Stimulated activated CD8-positive, alpha-beta memory T cell treated with anti-CD3 and anti-CD28 coated beads, Interleukin-4, amount 100 ng/mL, for 4 hours (primary cell): ENCODE measurements around the gene MFAP2.
"Not testable (repeated sequence)": the region's sequence is repeated elsewhere in the genome, so short reads cannot be mapped to it uniquely, and the experiment has no call there.

Source experiments
- DNase-seq, 2 donors: peaks; one replicate each; pipeline ENCODE4 v3.0.0-alpha.2; 2020; ENCODE audit warnings: low read depth in 2 of 2, low spot score in 1 of 2

Gene MFAP2

GRCh38 chr1:16964169-16964568, 16.3 kb downstream of the MFAP2 start:
- not testable (repeated sequence) for DNase-seq

- DNase-seq, result no peak
Measured at GRCh38 chr1:16961297-16962133, 18.9 kb downstream of the MFAP2 start.

GRCh38 chr1:16960560-16961296, 19.7 kb downstream of the MFAP2 start:
- DNase-seq, result peak; percentile 31 to 43

GRCh38 chr1:16958475-16958874, 21.9 kb downstream of the MFAP2 start:
- no peak for DNase-seq

- DNase-seq, result no peak
Measured at GRCh38 chr1:16957731-16958130, 22.7 kb downstream of the MFAP2 start.

GRCh38 chr1:16956775-16957174, 23.6 kb downstream of the MFAP2 start:
- DNase-seq, result no peak

GRCh38 chr1:16955186-16955585, 25.2 kb downstream of the MFAP2 start:
- no peak for DNase-seq

- DNase-seq, result no peak
Measured at GRCh38 chr1:16954579-16954978, 25.8 kb downstream of the MFAP2 start.

GRCh38 chr1:16952376-16952775, 28.0 kb downstream of the MFAP2 start:
- not testable (repeated sequence) for DNase-seq

- not testable (repeated sequence) for DNase-seq
Measured at GRCh38 chr1:16949026-16949425, 31.4 kb downstream of the MFAP2 start.

- DNase-seq, result not testable (repeated sequence)
Measured at GRCh38 chr1:16948282-16948891, 32.0 kb downstream of the MFAP2 start.

GRCh38 chr1:16946646-16947045, 33.8 kb downstream of the MFAP2 start:
- no peak for DNase-seq

GRCh38 chr1:16946185-16946584, 34.2 kb downstream of the MFAP2 start:
- not testable (repeated sequence) for DNase-seq

- DNase-seq, result not testable (repeated sequence)
Measured at GRCh38 chr1:16945512-16945911, 34.9 kb downstream of the MFAP2 start.

- no peak for DNase-seq
Measured at GRCh38 chr1:16944038-16944437, 36.4 kb downstream of the MFAP2 start.

- DNase-seq, result not testable (repeated sequence)
Measured at GRCh38 chr1:16939386-16940180, 40.8 kb downstream of the MFAP2 start.

- no peak for DNase-seq
Measured at GRCh38 chr1:16938351-16939321, 41.8 kb downstream of the MFAP2 start.

- DNase-seq, result not testable (repeated sequence)
Measured at GRCh38 chr1:16936580-16936979, 43.8 kb downstream of the MFAP2 start.

GRCh38 chr1:16933945-16934344, 46.5 kb downstream of the MFAP2 start:
- not testable (repeated sequence) for DNase-seq
